Vagina (tissue), 2 donors: ENCODE measurements around the gene NPW.

ENCODE experiments used
- CTCF ChIP-seq, 3 experiments: fragments of 450-650 bp in 2 of 3; fragments of 200-600 bp in 1 of 3; sonication (generic) in 1 of 3; IDR thresholded peaks; one replicate each; pipeline ENCODE4 v1.5.1; 2017 to 2019; ENCODE audit warnings: antibody characterized with exemption in 3 of 3, mild to moderate bottlenecking in 2 of 3, moderate library complexity in 2 of 3
- POLR2A ChIP-seq, 2 donors: fragments of 450-650 bp; IDR thresholded peaks; one replicate each; pipeline ENCODE4 v1.6.1; 2017; ENCODE audit warnings: antibody characterized with exemption in 2 of 2, mild to moderate bottlenecking in 2 of 2, moderate library complexity in 2 of 2
- POLR2AphosphoS5 ChIP-seq, 2 donors: sonication (generic); formaldehyde crosslinking; IDR thresholded peaks; one replicate each; pipeline ENCODE4 v1.9.0; 2017; ENCODE audit warnings: antibody characterized with exemption in 2 of 2, mild to moderate bottlenecking in 2 of 2, low read depth in 1 of 2; ENCODE audit not compliant: insufficient read depth in 1 of 2

GRCh38 chr16:2027024-2028010, 7.7 kb downstream of the NPW start:
- TF ChIP-seq CTCF (IDR thresholded peaks at IDR 0.05): no peak
- TF ChIP-seq POLR2A (IDR thresholded peaks at IDR 0.05): no peak
- TF ChIP-seq POLR2AphosphoS5 (IDR thresholded peaks at IDR 0.05; ENCODE audit: insufficient read depth in 1 of 2, low read depth in 1 of 2): no peak
